ENCODE measurements around the gene CHTF18.

Gene CHTF18

GRCh38 chr16:822174-822908 lies 33.9 kb downstream of the CHTF18 start:
- no peak for TF ChIP-seq CTCF (IDR thresholded peaks at IDR 0.05; ENCODE audit: low read depth, low read length)
- DNase-seq (ENCODE audit: extremely low read depth, low read depth), result no peak

- TF ChIP-seq CTCF (IDR thresholded peaks at IDR 0.05; ENCODE audit: low read depth, low read length), result no peak
- DNase-seq (ENCODE audit: extremely low read depth, low read depth), result no peak
Observed at GRCh38 chr16:822909-823297, 34.5 kb downstream of the CHTF18 start.

- DNase-seq (ENCODE audit: extremely low read depth, low read depth), result no peak
- no peak for TF ChIP-seq CTCF (IDR thresholded peaks at IDR 0.05; ENCODE audit: low read depth, low read length)
Observed at GRCh38 chr16:824194-824593, 35.8 kb downstream of the CHTF18 start.

- TF ChIP-seq CTCF (IDR thresholded peaks at IDR 0.05; ENCODE audit: low read depth, low read length), result no peak
- DNase-seq (ENCODE audit: extremely low read depth, low read depth), result no peak
Observed at GRCh38 chr16:824601-825000, 36.2 kb downstream of the CHTF18 start.

- no peak for TF ChIP-seq CTCF (IDR thresholded peaks at IDR 0.05; ENCODE audit: low read depth, low read length)
- no peak for DNase-seq (ENCODE audit: extremely low read depth, low read depth)
Observed at GRCh38 chr16:825341-826061, 37.1 kb downstream of the CHTF18 start.

- TF ChIP-seq CTCF (IDR thresholded peaks at IDR 0.05; ENCODE audit: low read depth, low read length), result no peak
Observed at GRCh38 chr16:827513-827912, 39.1 kb downstream of the CHTF18 start.

GRCh38 chr16:828891-829290 lies 40.5 kb downstream of the CHTF18 start:
- TF ChIP-seq CTCF (IDR thresholded peaks at IDR 0.05; ENCODE audit: low read depth, low read length), result no peak
- DNase-seq (ENCODE audit: extremely low read depth, low read depth), result no peak

More at GRCh38 chr16:827513-827912, 39.1 kb downstream of the CHTF18 start:
- DNase-seq (ENCODE audit: extremely low read depth, low read depth), result no peak
